ENCODE measurements around the gene POLE.

GRCh38 chr12:132689227-132689626 lies 2.1 kb upstream of the POLE start:
- TF ChIP-seq POLR2A (IDR thresholded peaks at IDR 0.05) (no peak), POLR2AphosphoS5 (IDR thresholded peaks at IDR 0.05; ENCODE audit: insufficient read depth in 1 of 2, low read depth in 1 of 2) (no peak)
- TF ChIP-seq, protein P1, sequence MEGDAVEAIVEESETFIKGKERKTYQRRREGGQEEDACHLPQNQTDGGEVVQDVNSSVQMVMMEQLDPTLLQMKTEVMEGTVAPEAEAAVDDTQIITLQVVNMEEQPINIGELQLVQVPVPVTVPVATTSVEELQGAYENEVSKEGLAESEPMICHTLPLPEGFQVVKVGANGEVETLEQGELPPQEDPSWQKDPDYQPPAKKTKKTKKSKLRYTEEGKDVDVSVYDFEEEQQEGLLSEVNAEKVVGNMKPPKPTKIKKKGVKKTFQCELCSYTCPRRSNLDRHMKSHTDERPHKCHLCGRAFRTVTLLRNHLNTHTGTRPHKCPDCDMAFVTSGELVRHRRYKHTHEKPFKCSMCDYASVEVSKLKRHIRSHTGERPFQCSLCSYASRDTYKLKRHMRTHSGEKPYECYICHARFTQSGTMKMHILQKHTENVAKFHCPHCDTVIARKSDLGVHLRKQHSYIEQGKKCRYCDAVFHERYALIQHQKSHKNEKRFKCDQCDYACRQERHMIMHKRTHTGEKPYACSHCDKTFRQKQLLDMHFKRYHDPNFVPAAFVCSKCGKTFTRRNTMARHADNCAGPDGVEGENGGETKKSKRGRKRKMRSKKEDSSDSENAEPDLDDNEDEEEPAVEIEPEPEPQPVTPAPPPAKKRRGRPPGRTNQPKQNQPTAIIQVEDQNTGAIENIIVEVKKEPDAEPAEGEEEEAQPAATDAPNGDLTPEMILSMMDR (IDR thresholded peaks at IDR 0.05) = no peak

Data from vagina (tissue), 2 donors.